MG63 (cell line): ENCODE results near the gene FBXO11. TPM values are rescaled to one million over a fixed set of nuclear protein-coding genes. Genes with fewer than 3 reads are reported as not detected.
A peak's percentile ranks its signal among the peaks of the same experiment; 100 is the strongest.
"Not testable (repeated sequence)": the region's sequence is repeated elsewhere in the genome, so short reads cannot be mapped to it uniquely, and the experiment has no call there.

Experiments
- DNase-seq: peaks from one replicate; pipeline ENCODE4 v3.0.0-alpha.2; 2020
- H3K27me3 ChIP-seq: fragments of 250-450 bp; sonication (Bioruptor Pico); 2 replicates; pipeline ENCODE4 v1.5.1; 2020; ENCODE audit warnings: mild to moderate bottlenecking, moderate library complexity
- H3K36me3 ChIP-seq: fragments of 250-450 bp; sonication (Bioruptor Pico); 2 replicates; pipeline ENCODE4 v1.5.1; 2020; ENCODE audit warnings: mild to moderate bottlenecking, moderate library complexity
- H3K4me3 ChIP-seq: fragments of 250-450 bp; sonication (Bioruptor Pico); 2 replicates; pipeline ENCODE4 v1.5.1; 2020; ENCODE audit warnings: mild to moderate bottlenecking, moderate library complexity
- H3K9me3 ChIP-seq: fragments of 250-450 bp; sonication (Bioruptor Pico); 2 replicates; pipeline ENCODE4 v1.5.1; 2020; ENCODE audit warnings: mild to moderate bottlenecking, moderate library complexity
- total RNA-seq: library from RNA; depleted of rRNA; stranded (reverse); fragments of >200 nt; shearing (Covaris generic); gene quantifications from 2 replicates; pipeline ENCODE4 v1.2.3, GENCODE V29; 2014; ENCODE audit warnings: low replicate concordance; rRNA removed

The FBXO11 gene
- total RNA-seq: 22.2 and 22.5 TPM in 2 replicates

DNA sequence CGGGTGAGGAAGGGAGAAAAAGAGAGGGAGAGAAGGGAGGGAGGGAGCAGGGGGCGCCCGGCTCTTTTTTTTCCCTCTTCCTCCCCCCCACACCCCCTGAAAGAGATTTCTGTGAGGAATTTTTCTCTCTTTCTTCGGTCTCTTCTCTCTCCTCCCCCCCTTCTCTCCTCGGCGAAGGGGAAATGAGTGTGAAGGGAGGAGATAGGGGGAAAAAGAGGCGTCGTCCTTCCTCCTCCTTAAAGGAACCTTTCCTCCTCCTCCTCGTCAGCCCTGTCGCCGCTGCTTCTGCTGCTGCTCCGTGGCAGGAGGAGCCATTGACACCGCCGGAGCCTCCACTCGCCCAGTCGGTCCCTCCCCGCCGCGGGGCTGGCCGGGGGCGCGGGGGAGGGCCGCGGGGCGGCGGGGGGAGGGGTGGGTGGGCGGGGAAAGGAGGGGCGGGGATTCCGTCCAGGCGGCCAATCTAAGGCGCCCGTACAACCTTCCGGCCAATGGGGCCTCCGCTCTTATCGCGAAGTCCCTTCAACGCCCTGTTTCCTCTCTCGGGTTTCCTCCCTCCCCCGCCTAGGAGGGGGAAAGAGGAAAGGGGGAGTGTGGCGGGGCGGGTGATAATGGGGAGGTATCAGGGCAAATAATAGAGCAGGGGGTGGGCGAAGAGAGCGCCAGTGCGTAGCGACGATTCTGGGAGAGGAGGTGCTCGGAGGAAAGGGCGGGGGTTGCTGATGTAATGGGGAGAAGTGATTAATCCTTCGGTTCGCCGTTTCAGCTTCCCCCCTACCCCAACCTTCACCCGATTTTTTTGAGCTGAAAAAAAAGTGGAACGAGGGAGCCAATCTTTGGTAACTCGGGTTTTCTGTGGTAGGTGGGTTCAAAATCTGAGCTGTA is at the start of gene FBXO11:
FBXO11 (minus strand) TSS at position 342 of the 882 bp plus-strand sequence. CDS start 778 bp downstream, outside the sequence.
- Histone ChIP-seq H3K27me3 (no peaks in the 10 kb centered on the region), H3K4me3 (peak within 1 kb of the TSS; percentile 79), H3K36me3 (no peaks in the 10 kb centered on the region), H3K9me3 (no peaks in the 10 kb centered on the region)
- DNase-seq: peak; percentile 98

DNA sequence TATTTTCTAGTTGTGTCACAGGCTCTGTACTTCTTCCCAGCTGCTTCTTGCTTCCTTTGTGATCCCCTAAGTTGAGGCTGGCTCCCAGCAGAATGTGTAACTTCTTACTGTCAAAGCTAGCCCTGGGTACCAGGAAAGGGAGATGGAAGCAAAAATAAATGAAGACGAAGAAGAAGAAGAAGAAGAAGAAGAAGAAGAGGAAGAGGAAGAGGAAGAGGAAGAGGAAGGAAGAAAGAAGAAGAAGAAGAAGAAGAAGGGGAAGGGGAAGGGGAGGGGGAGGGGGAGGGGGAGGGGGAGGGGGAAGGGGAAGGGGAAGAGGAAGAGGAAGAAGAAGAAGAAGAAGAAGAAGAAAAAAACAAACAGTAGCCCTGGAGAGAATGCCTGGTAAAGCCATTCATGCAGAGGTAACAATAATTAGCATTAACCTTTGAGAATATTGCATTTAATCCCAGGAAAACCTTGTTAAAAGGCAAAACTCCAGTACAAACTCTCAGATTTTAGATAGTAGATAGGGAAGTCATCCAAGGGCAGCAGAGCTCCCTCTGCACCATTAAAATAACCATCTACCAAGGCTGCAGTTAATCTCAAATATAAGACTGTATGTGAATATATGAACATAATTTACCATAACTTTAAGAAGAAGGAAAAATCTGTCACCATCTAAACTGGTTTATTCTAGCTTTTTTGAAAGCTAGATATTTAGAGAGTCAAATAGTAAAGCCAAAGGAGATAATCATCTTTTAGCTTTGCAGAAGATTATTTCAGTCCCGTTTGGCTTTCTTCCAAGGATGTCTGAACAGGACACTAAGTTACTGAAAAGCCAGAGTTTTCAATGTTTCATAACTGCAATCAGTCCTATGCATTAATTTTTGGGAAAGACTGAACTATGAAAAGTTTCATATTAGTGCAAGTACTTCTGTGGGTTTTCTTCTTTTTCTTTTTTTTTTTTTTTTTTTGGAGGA is 44.3 kb upstream of the FBXO11 start:
- no peaks in the 10 kb centered on the region for H3K36me3 ChIP-seq
- H3K4me3 ChIP-seq: no peak overlapping the region
- DNase-seq: no peak
- no peaks in the 10 kb centered on the region for H3K9me3 ChIP-seq
- no peaks in the 10 kb centered on the region for H3K27me3 ChIP-seq

DNA sequence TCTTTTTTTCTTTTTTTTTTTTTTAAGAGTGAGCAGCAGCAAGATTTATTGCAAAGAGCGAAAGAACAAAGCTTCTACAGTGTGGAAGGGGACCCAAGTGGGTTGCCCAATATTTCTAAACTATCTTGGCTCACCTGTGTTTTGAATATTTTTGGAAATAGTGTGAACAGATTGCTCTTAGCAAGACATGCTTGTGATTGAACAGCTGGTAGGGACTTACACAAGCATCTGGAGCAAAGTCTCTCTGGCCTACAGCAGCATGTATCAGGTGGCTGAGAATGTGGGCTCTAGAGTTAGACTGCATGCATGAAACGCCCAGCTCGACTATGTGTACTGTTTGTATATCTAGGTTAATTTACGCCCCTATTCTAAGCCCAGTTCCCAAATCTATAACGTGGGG is 40.3 kb upstream of the FBXO11 start:
- Histone ChIP-seq H3K36me3 (no peaks in the 10 kb centered on the region), H3K27me3 (no peaks in the 10 kb centered on the region), H3K4me3 (no peak overlapping the region), H3K9me3 (no peaks in the 10 kb centered on the region)
- no peak for DNase-seq

DNA sequence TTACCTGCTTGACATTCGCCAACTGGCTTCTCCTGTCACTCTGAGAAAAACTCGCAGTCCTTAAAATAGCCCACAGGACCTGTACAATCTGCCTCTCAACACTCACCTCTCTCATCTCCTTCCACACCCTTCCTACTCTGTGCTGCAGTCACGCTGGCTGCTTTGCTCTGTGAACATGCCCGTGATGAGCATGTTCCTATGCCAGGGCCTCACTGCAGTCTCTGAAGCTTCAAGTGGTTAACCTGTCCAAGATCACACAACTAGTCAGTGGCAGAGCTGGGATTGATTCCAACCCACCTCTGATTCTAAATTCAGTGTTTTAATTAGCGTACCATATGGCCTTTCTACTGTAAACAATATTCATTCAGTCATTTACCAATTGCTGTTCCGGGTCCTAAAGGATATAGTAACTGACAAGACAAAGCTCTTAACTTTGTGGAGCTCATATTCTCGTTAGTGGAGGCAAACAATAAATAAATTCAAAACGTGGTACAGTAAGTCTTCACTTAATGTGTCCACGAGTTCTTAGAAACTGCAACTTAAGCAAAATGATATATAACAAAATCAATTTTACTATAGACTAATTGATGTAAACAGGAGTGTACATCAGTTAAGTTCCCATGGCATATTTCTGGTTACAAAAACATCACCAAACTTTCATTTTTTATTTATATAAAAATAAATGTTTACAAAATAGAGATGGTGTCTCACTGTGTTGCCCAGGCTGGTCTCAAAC is 38.9 kb upstream of the FBXO11 start:
- no peaks in the 10 kb centered on the region for H3K9me3 ChIP-seq

DNA sequence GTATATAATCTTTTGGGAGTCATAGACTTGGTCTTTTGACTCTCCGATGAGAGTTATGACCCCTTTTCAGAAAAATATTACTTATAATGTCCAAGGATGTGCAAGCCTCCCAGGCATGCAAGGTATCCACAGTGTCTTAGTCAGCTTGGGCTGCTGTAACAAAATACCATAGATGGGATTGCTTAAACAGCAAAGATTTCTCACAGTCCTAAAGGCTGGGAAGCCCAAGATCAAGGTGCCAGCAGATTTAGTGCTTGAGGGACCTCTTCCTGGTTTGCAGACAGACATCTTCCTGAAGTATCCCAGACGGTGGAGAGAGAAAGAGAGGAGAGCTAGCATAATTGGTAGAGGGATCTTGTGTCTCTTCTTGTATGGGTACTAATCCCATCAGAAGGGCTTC is 35.6 kb upstream of the FBXO11 start:
- no peaks in the 10 kb centered on the region for H3K27me3 ChIP-seq
- H3K9me3 ChIP-seq: no peaks in the 10 kb centered on the region
- no peak overlapping the region for H3K4me3 ChIP-seq
- no peak for DNase-seq
- H3K36me3 ChIP-seq: no peaks in the 10 kb centered on the region

More for the DNA sequence above, 38.9 kb upstream of the FBXO11 start:
- Histone ChIP-seq H3K4me3 (no peak overlapping the region), H3K36me3 (no peaks in the 10 kb centered on the region), H3K27me3 (no peaks in the 10 kb centered on the region)
- no peak for DNase-seq

DNA sequence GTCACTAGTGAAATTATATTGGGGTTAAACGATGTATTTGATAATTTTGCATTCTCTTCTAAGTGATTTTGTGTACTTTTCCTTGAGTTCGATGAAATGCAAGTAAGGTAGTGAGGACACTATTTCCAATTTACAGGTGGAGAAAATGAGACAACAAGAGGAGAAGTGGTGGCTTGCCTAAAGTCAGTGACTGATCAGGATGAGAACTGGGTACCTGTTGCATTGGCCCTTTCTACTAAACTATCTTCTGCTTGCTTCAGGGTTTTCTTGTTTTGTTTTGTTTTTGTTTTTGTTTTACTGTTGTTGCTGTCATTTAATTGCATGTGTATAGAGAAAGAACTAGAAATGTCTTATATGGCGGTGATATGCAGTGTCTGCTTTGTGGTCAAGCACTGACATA is 31.4 kb upstream of the FBXO11 start:
- no peak for DNase-seq
- no peaks in the 10 kb centered on the region for H3K9me3 ChIP-seq

DNA sequence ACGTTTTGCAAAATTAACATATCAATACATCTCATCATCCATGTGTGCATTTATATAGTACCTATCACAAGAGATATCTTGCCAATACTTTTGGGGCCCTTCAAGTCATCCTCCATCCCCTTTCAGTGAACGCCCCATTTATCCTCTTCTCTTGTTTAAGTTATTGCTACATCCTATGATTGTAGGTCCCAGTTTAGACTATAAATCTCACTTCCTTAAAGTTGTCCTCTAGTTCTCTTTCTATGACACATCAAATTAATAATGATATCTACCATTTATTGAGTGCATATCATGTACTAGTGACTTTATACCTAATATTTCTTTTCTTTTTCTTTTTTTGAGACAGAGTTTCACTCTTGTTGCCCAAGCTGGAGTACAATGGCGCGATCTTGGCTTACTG is 28.8 kb upstream of the FBXO11 start:
- no peak for DNase-seq
- Histone ChIP-seq H3K4me3 (no peak overlapping the region), H3K9me3 (no peaks in the 10 kb centered on the region), H3K27me3 (no peaks in the 10 kb centered on the region), H3K36me3 (no peaks in the 10 kb centered on the region)

More for the DNA sequence above, 31.4 kb upstream of the FBXO11 start:
- Histone ChIP-seq H3K36me3 (no peaks in the 10 kb centered on the region), H3K4me3 (no peak overlapping the region), H3K27me3 (no peaks in the 10 kb centered on the region)

DNA sequence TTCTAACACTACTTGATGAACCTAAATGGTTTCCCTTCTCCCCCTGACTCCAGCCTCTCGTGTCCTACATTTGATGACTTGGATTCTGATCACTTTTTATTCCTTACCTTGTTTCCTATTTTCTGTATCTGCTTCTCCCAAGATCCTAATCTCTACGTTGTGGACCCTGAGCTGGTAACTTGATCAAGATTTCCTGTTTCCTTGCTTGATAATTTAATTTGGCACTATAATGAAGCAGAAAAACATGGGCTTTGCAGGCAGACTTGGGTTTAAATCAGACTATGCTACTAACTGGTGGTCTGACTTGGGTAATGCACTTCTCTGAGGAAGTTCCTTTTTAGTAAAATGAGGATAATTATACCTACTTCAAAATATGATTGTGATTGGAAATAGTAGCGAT is 11.7 kb upstream of the FBXO11 start:
- Histone ChIP-seq H3K9me3 (no peaks in the 10 kb centered on the region), H3K27me3 (no peaks in the 10 kb centered on the region), H3K4me3 (no peak overlapping the region), H3K36me3 (no peaks in the 10 kb centered on the region)
- DNase-seq: no peak

DNA sequence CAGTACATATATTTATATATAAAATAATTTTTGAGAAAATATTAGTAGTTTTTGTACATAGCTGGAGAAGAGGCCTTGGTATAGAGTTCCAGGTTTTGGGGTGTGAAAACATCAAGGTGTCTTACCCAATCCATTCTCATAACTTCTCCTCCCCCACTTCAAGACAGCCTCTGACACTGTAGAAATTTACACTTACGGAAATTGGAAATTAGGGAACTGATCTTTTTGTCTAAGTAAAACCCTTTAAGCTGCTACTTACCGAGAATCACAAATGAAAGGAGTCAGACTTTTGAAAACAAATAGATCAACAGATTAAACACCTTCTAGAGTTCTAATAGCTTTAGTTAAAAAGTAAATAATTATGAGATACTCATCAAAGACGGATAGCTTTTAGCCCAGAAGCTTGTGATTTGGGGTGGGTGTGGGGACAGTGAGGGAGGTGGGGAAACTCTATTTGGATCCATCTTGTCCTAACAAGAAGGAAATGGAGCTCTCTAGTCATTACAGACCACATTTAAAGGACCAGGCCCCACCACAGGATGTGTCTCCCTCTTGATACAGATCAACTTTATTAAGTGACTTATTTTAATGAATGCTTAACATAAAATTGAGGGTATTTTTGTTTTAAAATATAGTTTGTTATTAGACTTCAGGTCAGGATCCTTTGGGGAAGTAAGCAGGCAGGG is 11.1 kb upstream of the FBXO11 start:
- DNase-seq: no peak
- H3K27me3 ChIP-seq: no peaks in the 10 kb centered on the region
- no peaks in the 10 kb centered on the region for H3K36me3 ChIP-seq
- no peak overlapping the region for H3K4me3 ChIP-seq
- H3K9me3 ChIP-seq: no peaks in the 10 kb centered on the region

DNA sequence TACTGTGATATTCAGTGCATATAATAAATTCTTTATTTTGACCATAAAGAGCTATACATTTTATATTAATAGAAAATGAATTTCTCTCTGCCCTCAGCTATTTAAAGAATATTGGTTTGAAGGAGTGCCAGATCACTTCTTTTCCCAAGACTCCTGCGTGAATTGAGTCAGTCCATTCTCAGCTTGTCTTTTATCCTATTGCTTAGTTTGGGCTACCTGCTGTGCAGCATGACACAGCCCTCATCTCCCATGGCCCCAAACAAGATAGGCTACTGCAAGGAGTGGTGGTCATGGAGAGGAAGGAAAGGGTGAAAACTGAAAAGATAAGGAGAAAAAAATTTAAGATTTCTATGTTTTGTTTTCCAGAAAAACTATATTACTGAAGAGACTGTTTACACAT is 10.1 kb upstream of the FBXO11 start:
- Histone ChIP-seq H3K27me3 (no peaks in the 10 kb centered on the region), H3K4me3 (no peak overlapping the region), H3K36me3 (no peaks in the 10 kb centered on the region), H3K9me3 (no peaks in the 10 kb centered on the region)
- DNase-seq: no peak

DNA sequence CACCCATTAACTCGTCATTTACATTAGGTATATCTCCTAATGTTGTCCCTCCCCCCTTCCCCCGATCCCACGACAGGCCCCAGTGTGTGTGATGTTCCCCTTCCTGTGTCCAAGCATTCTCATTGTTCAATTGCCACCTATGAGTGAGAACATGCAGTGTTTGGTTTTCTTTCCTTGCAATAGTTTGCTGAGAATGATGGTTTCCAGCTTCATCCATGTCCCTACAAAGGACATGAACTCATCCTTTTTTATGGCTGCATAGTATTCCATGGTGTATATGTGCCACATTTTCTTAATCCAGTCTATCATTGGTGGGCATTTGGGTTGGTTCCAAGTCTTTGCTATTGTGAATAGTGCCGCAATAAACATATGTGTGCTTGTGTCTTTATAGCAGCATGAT is 4.4 kb upstream of the FBXO11 start:
- H3K9me3 ChIP-seq, H3K4me3 ChIP-seq, DNase-seq, H3K27me3 ChIP-seq, H3K36me3 ChIP-seq: not testable (repeated sequence)

DNA sequence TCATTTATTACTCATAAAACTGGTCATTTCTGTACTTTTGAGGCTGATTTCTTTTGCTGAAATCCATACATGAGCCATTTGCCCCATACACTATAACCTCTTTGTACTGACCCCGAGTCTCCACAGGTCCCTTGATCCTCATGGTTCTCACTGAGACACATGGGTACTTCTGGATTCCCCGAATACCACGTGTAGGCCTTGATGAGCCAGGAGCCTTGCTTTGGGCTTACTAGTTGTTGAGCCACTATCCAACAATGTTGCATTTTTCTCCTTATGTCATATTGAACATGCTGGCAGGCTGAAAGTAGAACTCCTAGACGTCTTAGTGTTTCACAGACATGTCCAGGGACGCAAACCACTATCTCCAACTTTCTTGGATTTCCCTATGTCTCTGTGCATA is 2.4 kb upstream of the FBXO11 start:
- no peaks in the 10 kb centered on the region for H3K36me3 ChIP-seq
- DNase-seq: no peak
- H3K4me3 ChIP-seq: no peak overlapping the region
- no peaks in the 10 kb centered on the region for H3K27me3 ChIP-seq
- no peaks in the 10 kb centered on the region for H3K9me3 ChIP-seq

DNA sequence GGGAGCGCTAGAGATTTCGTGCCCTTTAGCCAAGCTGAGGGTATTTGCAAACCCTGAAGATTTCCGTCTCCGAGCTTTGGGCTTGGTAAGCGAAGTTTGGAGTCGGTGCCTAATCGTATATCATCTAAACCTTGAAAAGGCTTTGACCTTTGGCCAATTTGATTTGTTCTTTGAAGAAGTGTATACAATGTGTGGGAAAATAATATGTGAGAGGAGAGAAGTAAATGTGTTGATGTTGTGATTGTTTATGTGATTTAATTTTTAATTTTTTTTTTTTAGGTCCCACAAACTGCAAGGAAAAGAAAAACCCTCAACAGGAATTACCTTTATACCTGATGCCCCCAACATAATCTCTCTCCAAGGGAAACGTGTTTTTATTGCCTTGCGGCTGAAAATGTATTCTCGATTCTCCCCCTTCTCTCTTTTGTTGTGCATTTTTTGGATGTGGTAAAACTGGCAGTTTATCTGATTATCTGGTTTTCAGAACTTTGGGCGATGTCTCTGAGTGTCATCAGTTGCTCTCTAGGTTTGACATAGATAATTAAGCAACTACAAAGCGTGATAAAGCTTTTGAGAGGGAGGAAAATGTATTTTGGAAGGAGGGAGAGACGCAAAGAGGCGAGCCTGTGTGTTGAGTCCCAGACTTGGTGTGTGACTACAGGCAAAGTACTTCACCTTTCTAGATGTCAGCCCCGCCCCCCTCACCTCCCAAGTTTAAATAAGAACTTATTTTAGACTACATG is 912 bp upstream of the FBXO11 start:
- Histone ChIP-seq H3K4me3 (peak overlapping the region; percentile 79), H3K27me3 (no peaks in the 10 kb centered on the region), H3K36me3 (no peaks in the 10 kb centered on the region), H3K9me3 (no peaks in the 10 kb centered on the region)
- DNase-seq: no peak

DNA sequence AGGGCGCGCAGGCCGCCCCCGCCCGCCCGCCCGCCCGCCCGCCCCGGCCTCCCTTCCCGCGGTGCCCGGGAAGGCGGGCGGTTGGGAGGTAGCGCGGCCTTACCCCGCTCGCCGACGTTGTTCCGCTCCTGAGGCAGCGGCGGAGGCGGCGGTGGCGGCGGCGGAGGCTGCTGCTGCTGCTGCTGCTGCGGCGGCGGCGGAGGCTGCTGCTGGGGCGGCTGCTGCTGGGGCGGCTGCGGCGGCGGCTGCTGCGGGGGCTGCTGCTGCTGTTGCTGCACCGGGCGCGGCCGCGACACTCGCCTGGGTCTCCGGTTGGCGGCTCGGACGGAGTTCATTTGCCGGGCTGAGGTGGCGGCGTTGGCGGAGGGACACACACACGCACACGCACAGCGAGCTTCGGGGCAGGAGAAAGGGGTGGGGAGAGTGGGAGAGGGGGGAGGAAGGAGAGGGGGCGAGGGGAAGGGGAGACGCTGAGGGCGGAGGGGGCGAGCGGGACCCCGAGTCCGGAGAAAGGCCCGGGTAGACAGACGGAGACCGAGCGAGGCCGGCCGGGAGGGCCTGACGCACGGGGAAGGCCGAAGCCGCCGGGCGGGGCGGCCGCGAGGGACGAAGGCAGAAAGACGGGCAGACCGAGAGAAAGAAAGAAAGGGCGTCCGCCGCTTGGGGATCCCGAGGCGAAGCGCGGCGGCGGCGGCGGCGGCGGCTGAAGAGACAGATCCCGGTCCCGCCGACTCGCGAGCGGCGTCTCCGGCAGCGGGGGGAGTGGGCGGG is 727 bp downstream of the FBXO11 start:
- Histone ChIP-seq H3K9me3 (no peaks in the 10 kb centered on the region), H3K27me3 (no peaks in the 10 kb centered on the region), H3K36me3 (no peaks in the 10 kb centered on the region), H3K4me3 (peak overlapping the region; percentile 79)
- peak; percentile 75 for DNase-seq
